Nephron progenitor cell (in vitro differentiated cells): Measurements from ENCODE around the gene UBA5.

Experiments
- DNase-seq: peaks from one replicate; pipeline ENCODE4 v3.0.0; 2021
- H3K27ac Mint-ChIP-seq: 2 replicates; pipeline ENCODE4 v1.8.0; 2021; ENCODE audit warnings: mild to moderate bottlenecking, moderate library complexity, mixed read lengths
- H3K27me3 Mint-ChIP-seq: 2 replicates; pipeline ENCODE4 v1.8.0; 2021; ENCODE audit warnings: mild to moderate bottlenecking, low read depth, mixed read lengths; ENCODE audit not compliant: poor library complexity
- H3K36me3 Mint-ChIP-seq: 2 replicates; pipeline ENCODE4 v1.8.0; 2021; ENCODE audit warnings: low read depth, mixed read lengths
- H3K4me1 Mint-ChIP-seq: 2 replicates; pipeline ENCODE4 v1.8.0; 2021; ENCODE audit warnings: mixed read lengths
- H3K4me3 Mint-ChIP-seq: 2 replicates; pipeline ENCODE4 v1.8.0; 2021; ENCODE audit warnings: mild to moderate bottlenecking, moderate library complexity, mixed read lengths
- H3K9me3 Mint-ChIP-seq: 2 replicates; pipeline ENCODE4 v1.8.0; 2021; ENCODE audit warnings: mild to moderate bottlenecking, moderate library complexity, mixed read lengths
- TF ChIP-seq, protein P1 (sequence below): fragments of 200-600 bp; sonication (generic); IDR thresholded peaks from 2 replicates; pipeline ENCODE4 v1.5.0; 2021; ENCODE audit warnings: antibody characterized with exemption

The UBA5 gene

DNA sequence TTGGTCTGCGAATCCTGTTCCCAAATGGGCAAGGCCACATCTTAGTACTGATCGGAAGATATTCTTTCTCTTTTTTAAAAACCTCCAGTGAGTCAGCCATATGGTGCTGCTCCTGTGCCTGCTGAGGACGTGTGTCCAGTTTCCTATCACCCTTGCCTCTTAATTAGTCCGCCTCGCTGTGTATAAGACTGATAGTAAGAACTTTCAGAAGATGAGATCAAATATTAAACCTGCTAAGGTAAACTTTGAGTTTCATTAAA lies 612 bp downstream of the UBA5 start:
- TF ChIP-seq, protein P1, sequence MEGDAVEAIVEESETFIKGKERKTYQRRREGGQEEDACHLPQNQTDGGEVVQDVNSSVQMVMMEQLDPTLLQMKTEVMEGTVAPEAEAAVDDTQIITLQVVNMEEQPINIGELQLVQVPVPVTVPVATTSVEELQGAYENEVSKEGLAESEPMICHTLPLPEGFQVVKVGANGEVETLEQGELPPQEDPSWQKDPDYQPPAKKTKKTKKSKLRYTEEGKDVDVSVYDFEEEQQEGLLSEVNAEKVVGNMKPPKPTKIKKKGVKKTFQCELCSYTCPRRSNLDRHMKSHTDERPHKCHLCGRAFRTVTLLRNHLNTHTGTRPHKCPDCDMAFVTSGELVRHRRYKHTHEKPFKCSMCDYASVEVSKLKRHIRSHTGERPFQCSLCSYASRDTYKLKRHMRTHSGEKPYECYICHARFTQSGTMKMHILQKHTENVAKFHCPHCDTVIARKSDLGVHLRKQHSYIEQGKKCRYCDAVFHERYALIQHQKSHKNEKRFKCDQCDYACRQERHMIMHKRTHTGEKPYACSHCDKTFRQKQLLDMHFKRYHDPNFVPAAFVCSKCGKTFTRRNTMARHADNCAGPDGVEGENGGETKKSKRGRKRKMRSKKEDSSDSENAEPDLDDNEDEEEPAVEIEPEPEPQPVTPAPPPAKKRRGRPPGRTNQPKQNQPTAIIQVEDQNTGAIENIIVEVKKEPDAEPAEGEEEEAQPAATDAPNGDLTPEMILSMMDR, result no peak
- H3K4me3 Mint-ChIP-seq, result peak overlapping the region; percentile 95
- peaks cover 38% of the 10 kb centered on the region for H3K4me1 Mint-ChIP-seq
- no peaks in the 10 kb centered on the region for H3K9me3 Mint-ChIP-seq
- H3K36me3 Mint-ChIP-seq, result peaks cover 5% of the 10 kb centered on the region
- no peak for DNase-seq
- H3K27me3 Mint-ChIP-seq, result peaks cover 2% of the 10 kb centered on the region
- peak overlapping the region; percentile 74 for H3K27ac Mint-ChIP-seq

DNA sequence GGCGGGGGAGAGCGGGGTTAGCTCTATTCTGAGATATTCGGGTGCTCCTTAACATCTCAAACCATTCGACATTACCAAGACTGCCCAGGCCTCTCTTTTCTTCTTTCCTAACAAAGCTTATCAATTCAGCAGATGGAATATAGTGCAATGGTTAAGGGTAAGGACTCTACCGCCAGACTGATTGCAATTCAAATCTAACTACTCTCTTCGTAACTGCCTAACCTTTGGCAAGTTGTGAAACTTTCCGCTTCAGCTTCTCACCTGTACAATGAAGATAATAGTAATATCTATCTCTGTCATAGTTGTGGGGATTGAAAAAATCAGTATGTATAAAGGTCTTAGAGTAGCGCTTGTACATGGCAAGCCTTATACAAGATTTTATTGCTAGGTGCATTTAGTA lies 972 bp downstream of the UBA5 start:
- Mint-ChIP-seq H3K4me1 (peaks cover 38% of the 10 kb centered on the region), H3K27me3 (peaks cover 2% of the 10 kb centered on the region), H3K4me3 (peak overlapping the region; percentile 95), H3K27ac (peak overlapping the region; percentile 74), H3K36me3 (peaks cover 5% of the 10 kb centered on the region), H3K9me3 (no peaks in the 10 kb centered on the region)
- TF ChIP-seq, protein P1, result no peak
- DNase-seq, result no peak

DNA sequence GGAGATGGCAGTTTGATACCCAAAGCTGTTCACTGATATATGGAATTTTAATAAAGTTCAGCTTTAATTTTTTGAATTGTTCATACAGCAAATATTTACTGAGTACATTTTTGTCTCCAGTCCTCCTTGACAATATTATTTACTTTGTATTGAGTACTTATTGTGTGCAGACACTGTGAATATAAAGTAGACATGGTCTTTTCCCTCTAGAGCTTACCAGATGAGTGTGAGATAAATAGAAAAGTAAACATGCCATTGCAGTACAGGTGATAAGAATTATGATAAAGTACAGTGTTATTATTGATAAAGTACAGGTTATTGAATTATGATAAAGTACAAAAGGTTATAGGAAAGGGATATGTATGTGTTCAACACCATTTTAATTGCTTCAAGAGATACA lies 2.1 kb downstream of the UBA5 start:
- Mint-ChIP-seq H3K4me3 (peak overlapping the region; percentile 95), H3K4me1 (peaks cover 38% of the 10 kb centered on the region), H3K36me3 (peaks cover 5% of the 10 kb centered on the region), H3K27me3 (peaks cover 2% of the 10 kb centered on the region), H3K27ac (no peak overlapping the region), H3K9me3 (no peaks in the 10 kb centered on the region)
- no peak for DNase-seq
- TF ChIP-seq, protein P1, result no peak

DNA sequence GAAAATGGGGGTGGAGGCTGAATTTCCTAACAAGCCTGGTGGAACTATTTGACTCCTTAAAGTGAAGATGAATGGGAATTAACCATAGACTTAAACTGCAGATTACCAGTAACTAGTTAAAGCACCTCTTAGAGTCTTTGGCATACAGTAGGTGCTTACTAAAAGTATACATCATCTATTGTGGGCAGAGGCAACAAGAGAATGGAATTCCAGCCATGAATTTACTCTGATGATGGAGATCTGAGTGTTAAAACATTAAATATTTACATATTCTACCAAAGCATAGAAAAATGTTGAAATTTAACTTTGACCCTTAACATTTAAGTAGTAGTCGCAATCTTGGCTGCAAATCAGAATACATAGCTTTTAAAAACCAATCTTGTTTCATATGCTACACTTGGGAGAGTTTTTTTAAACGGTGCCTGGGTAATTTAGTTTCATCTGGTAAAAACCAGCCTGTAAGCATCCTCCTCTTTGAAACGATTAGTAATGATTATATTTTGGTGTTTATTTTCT lies 5.2 kb downstream of the UBA5 start:
- TF ChIP-seq, protein P1, result no peak
- Mint-ChIP-seq H3K9me3 (no peaks in the 10 kb centered on the region), H3K27me3 (no peaks in the 10 kb centered on the region), H3K36me3 (peaks cover 5% of the 10 kb centered on the region), H3K4me1 (peaks cover 26% of the 10 kb centered on the region), H3K4me3 (no peak overlapping the region), H3K27ac (no peak overlapping the region)
- no peak for DNase-seq

DNA sequence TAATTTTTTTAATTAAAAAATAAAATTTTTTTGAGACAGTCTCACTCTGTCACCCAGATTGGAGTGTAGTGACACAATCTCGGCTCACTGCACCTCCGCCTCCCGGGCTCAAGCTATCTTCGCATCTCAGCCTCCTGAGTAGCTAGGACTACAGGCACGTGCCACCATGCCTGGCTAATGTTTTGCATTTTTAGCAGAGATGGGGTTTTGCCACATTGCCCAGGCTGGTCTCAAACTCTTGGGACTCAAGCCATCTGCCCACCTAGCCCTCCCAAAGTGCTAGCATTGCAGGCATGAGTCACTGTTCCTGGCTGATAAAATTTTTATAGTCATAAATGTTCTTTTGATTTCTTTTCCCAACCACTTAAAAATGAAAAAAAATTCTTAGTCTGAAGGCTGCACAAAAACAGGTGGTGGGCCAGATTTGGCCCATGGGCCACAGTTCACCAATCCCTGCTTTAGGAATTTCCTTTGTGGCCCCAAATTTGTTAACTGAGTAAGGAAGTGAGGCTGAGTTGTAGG lies 9.2 kb downstream of the UBA5 start:
- H3K36me3 Mint-ChIP-seq, result peaks cover 11% of the 10 kb centered on the region
- H3K27ac Mint-ChIP-seq, result no peak overlapping the region
- no peaks in the 10 kb centered on the region for H3K4me1 Mint-ChIP-seq
- no peak for DNase-seq
- TF ChIP-seq, protein P1, result no peak
- H3K27me3 Mint-ChIP-seq, result no peaks in the 10 kb centered on the region
- no peak overlapping the region for H3K4me3 Mint-ChIP-seq
- H3K9me3 Mint-ChIP-seq, result no peaks in the 10 kb centered on the region

DNA sequence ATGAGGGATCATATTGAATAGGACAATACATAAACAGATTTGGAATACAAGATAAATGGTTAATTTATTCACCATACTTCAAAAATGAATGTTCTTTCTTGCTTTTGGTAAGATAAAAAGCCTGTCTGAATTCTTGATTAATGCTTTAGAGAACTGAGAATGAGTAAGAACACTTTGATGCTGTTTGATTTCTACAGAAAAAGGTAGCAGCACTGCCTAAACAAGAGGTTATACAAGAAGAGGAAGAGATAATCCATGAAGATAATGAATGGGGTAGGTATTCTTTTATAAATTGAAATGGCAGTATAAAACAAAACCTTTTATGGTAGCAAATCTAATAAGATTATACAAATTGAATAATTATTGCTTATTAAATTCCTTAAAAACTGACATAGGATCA lies 15.3 kb downstream of the UBA5 start:
- H3K4me3 Mint-ChIP-seq, result no peak overlapping the region
- no peaks in the 10 kb centered on the region for H3K9me3 Mint-ChIP-seq
- no peaks in the 10 kb centered on the region for H3K4me1 Mint-ChIP-seq
- TF ChIP-seq, protein P1, result no peak
- peaks cover 47% of the 10 kb centered on the region for H3K36me3 Mint-ChIP-seq
- no peak for DNase-seq
- H3K27me3 Mint-ChIP-seq, result no peaks in the 10 kb centered on the region
- no peak overlapping the region for H3K27ac Mint-ChIP-seq
